Measurements from ENCODE around the gene CEP112. TPM values are rescaled to one million over a fixed set of nuclear protein-coding genes. Genes with fewer than 3 reads are reported as not detected.

Gene CEP112
- total RNA-seq, 4 donors from 2014 or later = 1.1 to 12.9 (median 9.1) TPM

- in situ Hi-C loops (cut with MboI; ENCODE audit: low pct_ligation_motif_present in 1 of 4, low pct_unique_long_range_greater_than_20kb in 1 of 4, low sequenced_read_pairs in 3 of 4) = no loop called here
- WGBS, 2 donors (ENCODE audit: low coverage in 1 of 2) = 86 to 87% methylated on average over 2 of the region's 2 CpGs
Measured at GRCh38 chr17:65820811-65821210, 371.1 kb downstream of the CEP112 start.

GRCh38 chr17:65820306-65820705 lies 371.6 kb downstream of the CEP112 start:
- TF ChIP-seq EP300 (IDR thresholded peaks at IDR 0.05; ENCODE audit: low read depth) (no peak), CTCF (IDR thresholded peaks at IDR 0.05) (no peak), POLR2AphosphoS5 (IDR thresholded peaks at IDR 0.05) (no peak)
- no peak overlapping the region for H3K4me3 ChIP-seq
- no peaks in the 10 kb centered on the region for H3K27me3 ChIP-seq
- WGBS, 2 donors (ENCODE audit: low coverage in 1 of 2) = 60% methylated on average over 1 of the region's 1 CpG
- peaks cover 0 to 10% (median 0%) of the 10 kb centered on the region in 4 donors for H3K4me1 ChIP-seq
- no peak for DNase-seq
- in situ Hi-C loops (cut with MboI; ENCODE audit: low pct_ligation_motif_present in 1 of 4, low pct_unique_long_range_greater_than_20kb in 1 of 4, low sequenced_read_pairs in 3 of 4) = no loop called here
- no peak overlapping the region for H3K27ac ChIP-seq
- no peaks in the 10 kb centered on the region for H3K36me3 ChIP-seq
- intact Hi-C loops (cut with DNase I; ENCODE audit: low total_unique reads) = no loop called here
- H3K9me3 ChIP-seq = no peaks in the 10 kb centered on the region

More at GRCh38 chr17:65820811-65821210, 371.1 kb downstream of the CEP112 start:
- H3K27me3 ChIP-seq = no peaks in the 10 kb centered on the region
- no peak overlapping the region for H3K27ac ChIP-seq
- H3K4me3 ChIP-seq = no peak overlapping the region
- intact Hi-C loops (cut with DNase I; ENCODE audit: low total_unique reads) = no loop called here
- DNase-seq = no peak
- no peak for TF ChIP-seq POLR2A (IDR thresholded peaks at IDR 0.05)
- no peak for TF ChIP-seq POLR2AphosphoS5 (IDR thresholded peaks at IDR 0.05)
- TF ChIP-seq CTCF (IDR thresholded peaks at IDR 0.05) = no peak
- no peak for TF ChIP-seq EP300 (IDR thresholded peaks at IDR 0.05; ENCODE audit: low read depth)
- H3K9me3 ChIP-seq = no peaks in the 10 kb centered on the region
- H3K4me1 ChIP-seq = peaks cover 0 to 10% (median 0%) of the 10 kb centered on the region in 4 donors
- no peaks in the 10 kb centered on the region for H3K36me3 ChIP-seq

DNA sequence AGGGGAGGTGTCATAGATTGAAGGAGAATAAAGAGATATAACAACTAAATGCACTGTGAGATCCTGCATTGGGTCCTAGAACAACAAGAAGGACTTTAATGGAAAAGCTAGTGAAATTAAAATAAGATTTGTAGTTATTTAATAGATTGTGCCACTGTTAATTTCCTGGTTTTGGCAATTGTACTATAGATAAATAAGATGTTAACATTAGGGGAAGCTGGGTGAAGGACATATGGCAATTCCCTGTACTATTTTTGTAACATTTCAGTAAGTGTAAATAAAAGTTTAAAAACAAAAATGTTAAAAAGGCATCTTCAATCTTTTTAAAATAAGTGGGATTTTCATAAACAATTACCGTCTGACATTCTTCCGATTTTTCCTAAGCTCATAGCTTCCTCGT lies 372.1 kb downstream of the CEP112 start:
- no peaks in the 10 kb centered on the region for H3K36me3 ChIP-seq
- in situ Hi-C loops (cut with MboI; ENCODE audit: low pct_ligation_motif_present in 1 of 4, low pct_unique_long_range_greater_than_20kb in 1 of 4, low sequenced_read_pairs in 3 of 4) (no loop called here), intact Hi-C loops (cut with DNase I; ENCODE audit: low total_unique reads) (no loop called here)
- 23 to 31% methylated on average over 3 of the region's 3 CpGs for WGBS, 2 donors (ENCODE audit: low coverage in 1 of 2)
- H3K4me1 ChIP-seq = peaks cover 0 to 10% (median 0%) of the 10 kb centered on the region in 4 donors
- DNase-seq = no peak
- TF ChIP-seq EP300 (IDR thresholded peaks at IDR 0.05; ENCODE audit: low read depth) (no peak), POLR2A (IDR thresholded peaks at IDR 0.05) (no peak), CTCF (IDR thresholded peaks at IDR 0.05) (no peak), POLR2AphosphoS5 (IDR thresholded peaks at IDR 0.05) (no peak)
- H3K27ac ChIP-seq = no peak overlapping the region
- H3K9me3 ChIP-seq = no peaks in the 10 kb centered on the region
- no peak overlapping the region for H3K4me3 ChIP-seq
- no peaks in the 10 kb centered on the region for H3K27me3 ChIP-seq

- no peak overlapping the region for H3K27ac ChIP-seq
- 86 to 88% methylated on average over 4 of the region's 4 CpGs for WGBS, 2 donors (ENCODE audit: low coverage in 1 of 2)
- in situ Hi-C loops (cut with MboI; ENCODE audit: low pct_ligation_motif_present in 1 of 4, low pct_unique_long_range_greater_than_20kb in 1 of 4, low sequenced_read_pairs in 3 of 4) (no loop called here), intact Hi-C loops (cut with DNase I; ENCODE audit: low total_unique reads) (no loop called here)
- no peak for DNase-seq
- no peaks in the 10 kb centered on the region for H3K9me3 ChIP-seq
- H3K27me3 ChIP-seq = no peaks in the 10 kb centered on the region
- no peaks in the 10 kb centered on the region for H3K36me3 ChIP-seq
- TF ChIP-seq CTCF (IDR thresholded peaks at IDR 0.05) (no peak), POLR2AphosphoS5 (IDR thresholded peaks at IDR 0.05) (no peak), EP300 (IDR thresholded peaks at IDR 0.05; ENCODE audit: low read depth) (no peak), POLR2A (IDR thresholded peaks at IDR 0.05) (no peak)
- H3K4me3 ChIP-seq = no peak overlapping the region
- peaks cover 0 to 10% (median 0%) of the 10 kb centered on the region in 4 donors for H3K4me1 ChIP-seq
Measured at GRCh38 chr17:65817951-65818350, 374.0 kb downstream of the CEP112 start.
